CD4-positive, alpha-beta memory T cell (primary cell): Measurements from ENCODE around the gene SCN1B. TPM values are rescaled to one million over a fixed set of nuclear protein-coding genes. Genes with fewer than 3 reads are reported as not detected.
"Not testable (repeated sequence)": the region's sequence is repeated elsewhere in the genome, so short reads cannot be mapped to it uniquely, and the experiment has no call there.

Source experiments
- CTCF ChIA-PET: fragments of 350-600 bp; sonication (Branson Sonifier 250); formaldehyde crosslinking; loops from one replicate; lab custom pipeline; 2021; ENCODE audit warnings: inconsistent platforms; ENCODE audit not compliant: partially characterized antibody; lab: Charles Lee
- POLR2A ChIA-PET: fragments of 350-600 bp; sonication (Branson Sonifier 250); formaldehyde crosslinking; loops from one replicate; lab custom pipeline; 2021; ENCODE audit not compliant: partially characterized antibody; lab: Charles Lee
- DNase-seq, 5 donors: peaks; one replicate each; pipeline versions ENCODE4 v3.0.0 to v3.0.0-alpha.2; 2020 to 2022; ENCODE audit warnings: mixed read lengths in 1 of 5
- H3K27ac ChIP-seq: one replicate; pipeline ENCODE4 v1.7.0; 2013; ENCODE audit warnings: low read depth, low read length
- H3K27me3 ChIP-seq: 2 replicates; pipeline ENCODE4 v1.7.0; 2013; ENCODE audit warnings: mild to moderate bottlenecking, low read length, moderate library complexity; ENCODE audit not compliant: insufficient read depth
- H3K36me3 ChIP-seq: 2 replicates; pipeline ENCODE4 v1.7.0; 2013; ENCODE audit warnings: mild to moderate bottlenecking, low read length, moderate library complexity; ENCODE audit not compliant: insufficient read depth
- H3K4me1 ChIP-seq: 2 replicates; pipeline ENCODE4 v1.7.0; 2013; ENCODE audit warnings: mild to moderate bottlenecking, low read length, moderate library complexity; ENCODE audit not compliant: insufficient read depth
- H3K4me3 ChIP-seq, 2 donors: one replicate each; pipeline ENCODE4 v1.7.0; 2013; ENCODE audit warnings: low read length in 2 of 2, mild to moderate bottlenecking in 1 of 2
- H3K9me3 ChIP-seq, 2 donors: one replicate each; pipeline ENCODE4 v1.7.0; 2013; ENCODE audit warnings: low read length in 2 of 2, control low read depth in 1 of 2; ENCODE audit not compliant: control insufficient read depth in 1 of 2
- H3K27ac Mint-ChIP-seq, 7 donors: one replicate each; pipeline ENCODE4 v1.8.0; 2020 to 2021; ENCODE audit warnings: mixed read lengths in 7 of 7, mild to moderate bottlenecking in 6 of 7, inconsistent platforms in 3 of 7, moderate library complexity in 3 of 7
- H3K27me3 Mint-ChIP-seq, 2 donors: one replicate each; pipeline ENCODE4 v1.8.0; 2020 to 2021; ENCODE audit warnings: mixed read lengths in 2 of 2
- H3K36me3 Mint-ChIP-seq, 2 donors: one replicate each; pipeline ENCODE4 v1.8.0; 2020 to 2021; ENCODE audit warnings: mixed read lengths in 2 of 2, inconsistent platforms in 1 of 2, mild to moderate bottlenecking in 1 of 2
- H3K4me1 Mint-ChIP-seq, 4 donors: one replicate each; pipeline ENCODE4 v1.8.0; 2020 to 2021; ENCODE audit warnings: mixed read lengths in 4 of 4, mild to moderate bottlenecking in 1 of 4
- H3K4me3 Mint-ChIP-seq, 8 donors: one replicate each; pipeline ENCODE4 v1.8.0; 2020 to 2021; ENCODE audit warnings: mixed read lengths in 8 of 8, mild to moderate bottlenecking in 7 of 8, moderate library complexity in 6 of 8, inconsistent platforms in 3 of 8
- H3K9me3 Mint-ChIP-seq, 8 donors: one replicate each; pipeline ENCODE4 v1.8.0; 2020 to 2021; ENCODE audit warnings: mixed read lengths in 8 of 8, mild to moderate bottlenecking in 5 of 8, inconsistent platforms in 3 of 8, moderate library complexity in 1 of 8
- intact Hi-C: fragments of 100-400 bp; cut with micrococcal nuclease; formaldehyde crosslinking; loops from one replicate; pipeline ENCODE4 v1.15.1; 2023
- polyA plus RNA-seq, 2 donors: library from polyadenylated mRNA; unstranded; fragments of 300-500 nt; fragmentation: Illumina TruSeq; gene quantifications; one replicate each; pipeline ENCODE4 v1.2.3, GENCODE V29; 2021
- total RNA-seq, 2 experiments: library from RNA; stranded (reverse); gene quantifications; one replicate each; pipeline ENCODE4 v1.2.3, GENCODE V29; 2021

SCN1B gene
- total and polyA plus RNA-seq, 4 experiments from 2014 or later, result 0.64 to 1.5 (median 1.4) TPM; not detected in 1

GRCh38 chr19:35000647-35001501 is 29.4 kb upstream of the SCN1B start:
- intact Hi-C loops, result loop anchor here (1.0 to 5.0 kb wide), 3 partner anchors 13 to 41 kb away; partner anchors contain the start of gene HPN

GRCh38 chr19:35002037-35002535 is 28.2 kb upstream of the SCN1B start:
- H3K36me3 ChIP-seq, result peaks cover 15% of the 10 kb centered on the region
- ChIA-PET CTCF (interaction anchor here (5.5 to 6.2 kb wide), 2 partner anchors 10 to 30 kb away, joined by 47 to 71 read pairs; no protein-coding TSS in a partner anchor), POLR2A (interaction anchor here (1.2 to 11.0 kb wide), 9 partner anchors 10 to 42 kb away, joined by 3 to 282 read pairs (median 14); partner anchors contain the start of gene ZNF792)
- intact Hi-C loops, result loop anchor here (5.0 kb wide), 1 partner anchor 40 kb away; the partner anchor contains the start of gene HPN
- H3K27me3 ChIP-seq, result no peaks in the 10 kb centered on the region
- no peaks in the 10 kb centered on the region for H3K9me3 Mint-ChIP-seq
- H3K4me3 ChIP-seq, result peak overlapping the region; percentile 11 to 83
- no peak for DNase-seq
- H3K36me3 Mint-ChIP-seq, result peaks cover 0 to 38% of the 10 kb centered on the region in 2 donors
- H3K27ac ChIP-seq, result peak overlapping the region; percentile 88
- peak overlapping the region; percentile 94 to 99 (median 99) for H3K4me3 Mint-ChIP-seq
- peak overlapping the region; percentile 88 to 99 (median 98) for H3K27ac Mint-ChIP-seq
- H3K4me1 ChIP-seq, result peaks cover 73% of the 10 kb centered on the region
- peaks cover 51 to 86% (median 69%) of the 10 kb centered on the region in 4 donors for H3K4me1 Mint-ChIP-seq
- H3K27me3 Mint-ChIP-seq, result no peaks in the 10 kb centered on the region
- H3K9me3 ChIP-seq, result no peaks in the 10 kb centered on the region

More at GRCh38 chr19:35000647-35001501, 29.4 kb upstream of the SCN1B start:
- Mint-ChIP-seq H3K27ac (peak overlapping the region; percentile 88 to 99 (median 98)), H3K27me3 (no peaks in the 10 kb centered on the region), H3K4me3 (peak overlapping the region; percentile 94 to 99 (median 99)), H3K4me1 (peaks cover 50 to 86% (median 70%) of the 10 kb centered on the region in 4 donors), H3K9me3 (no peaks in the 10 kb centered on the region), H3K36me3 (peaks cover 0 to 28% of the 10 kb centered on the region in 2 donors)
- no peaks in the 10 kb centered on the region for H3K27me3 ChIP-seq
- DNase-seq, result peak; percentile 56 to 89 (median 60)
- peak overlapping the region; percentile 32 to 83 for H3K4me3 ChIP-seq
- peak overlapping the region; percentile 88 for H3K27ac ChIP-seq
- peaks cover 7% of the 10 kb centered on the region for H3K36me3 ChIP-seq
- H3K9me3 ChIP-seq, result no peaks in the 10 kb centered on the region
- CTCF ChIA-PET, result interaction anchor here (1.2 to 6.2 kb wide), 3 partner anchors 11 to 28 kb away, joined by 3 to 71 read pairs (median 47); no protein-coding TSS in a partner anchor
- H3K4me1 ChIP-seq, result peaks cover 85% of the 10 kb centered on the region
- POLR2A ChIA-PET, result interaction anchor here (0.8 to 11.0 kb wide), 13 partner anchors 10 to 1214 kb away, joined by 3 to 282 read pairs (median 6); partner anchors contain the start of genes ZNF146, ZNF565 and ZNF792

DNA sequence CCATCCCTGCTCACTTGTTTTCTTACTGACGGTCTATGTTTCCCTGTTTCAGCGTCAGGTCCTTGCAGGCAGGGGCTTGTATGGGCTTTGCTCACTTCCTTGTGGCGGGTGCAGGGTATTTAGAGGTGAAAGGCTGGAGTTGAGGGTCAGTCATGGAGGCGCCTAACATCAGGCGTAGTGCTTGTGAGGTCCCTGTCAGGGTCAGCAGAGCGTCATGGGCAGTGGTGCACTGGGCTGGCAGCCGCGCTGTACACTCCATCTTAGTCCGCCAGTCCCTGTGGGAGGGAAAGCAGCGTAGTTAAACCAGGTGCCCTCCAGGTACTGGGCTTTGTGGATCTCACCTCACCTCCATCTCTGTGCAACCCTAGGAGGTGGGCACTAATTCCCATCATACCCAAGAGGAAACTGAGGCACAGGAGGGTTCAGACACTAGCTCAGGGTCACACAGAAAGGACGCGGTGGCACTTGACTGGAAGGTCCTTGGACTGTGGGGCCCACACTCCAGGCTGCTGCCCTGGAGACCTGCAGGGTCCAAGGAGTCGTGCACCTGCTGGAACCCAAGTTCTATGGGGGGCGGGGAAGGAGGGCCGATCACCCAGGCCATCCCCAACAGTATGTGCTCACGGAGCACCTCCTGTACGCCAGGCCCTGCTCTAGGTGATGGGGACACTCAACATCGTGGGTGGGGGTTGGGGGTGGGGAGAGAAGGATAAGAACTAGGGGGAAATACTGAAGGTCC is 25.6 kb upstream of the SCN1B start:
- Histone ChIP-seq H3K4me3 (no peak overlapping the region), H3K4me1 (peaks cover 51% of the 10 kb centered on the region), H3K27ac (peak overlapping the region; percentile 44), H3K27me3 (no peaks in the 10 kb centered on the region), H3K36me3 (peaks cover 23% of the 10 kb centered on the region), H3K9me3 (no peaks in the 10 kb centered on the region)
- Mint-ChIP-seq H3K27me3 (no peaks in the 10 kb centered on the region), H3K9me3 (no peaks in the 10 kb centered on the region), H3K36me3 (peaks cover 0 to 43% of the 10 kb centered on the region in 2 donors), H3K4me1 (peaks cover 38 to 70% (median 47%) of the 10 kb centered on the region in 4 donors), H3K4me3 (peak overlapping the region in 6 of 8 donors; percentile 23 to 99 (median 38)), H3K27ac (peak overlapping the region; percentile 53 to 90 (median 86))
- intact Hi-C loops, result loop anchor here (5.0 kb wide), 1 partner anchor 38 kb away; the partner anchor contains the start of gene HPN
- no peak for DNase-seq
- CTCF ChIA-PET, result interaction anchor here (1.2 to 6.2 kb wide), 3 partner anchors 8 to 132 kb away, joined by 3 to 71 read pairs (median 47); no protein-coding TSS in a partner anchor
- POLR2A ChIA-PET, result interaction anchor here (1.2 to 11.0 kb wide), 3 partner anchors 8 to 41 kb away, joined by 3 to 282 read pairs (median 7); partner anchors contain the start of gene ZNF792

DNA sequence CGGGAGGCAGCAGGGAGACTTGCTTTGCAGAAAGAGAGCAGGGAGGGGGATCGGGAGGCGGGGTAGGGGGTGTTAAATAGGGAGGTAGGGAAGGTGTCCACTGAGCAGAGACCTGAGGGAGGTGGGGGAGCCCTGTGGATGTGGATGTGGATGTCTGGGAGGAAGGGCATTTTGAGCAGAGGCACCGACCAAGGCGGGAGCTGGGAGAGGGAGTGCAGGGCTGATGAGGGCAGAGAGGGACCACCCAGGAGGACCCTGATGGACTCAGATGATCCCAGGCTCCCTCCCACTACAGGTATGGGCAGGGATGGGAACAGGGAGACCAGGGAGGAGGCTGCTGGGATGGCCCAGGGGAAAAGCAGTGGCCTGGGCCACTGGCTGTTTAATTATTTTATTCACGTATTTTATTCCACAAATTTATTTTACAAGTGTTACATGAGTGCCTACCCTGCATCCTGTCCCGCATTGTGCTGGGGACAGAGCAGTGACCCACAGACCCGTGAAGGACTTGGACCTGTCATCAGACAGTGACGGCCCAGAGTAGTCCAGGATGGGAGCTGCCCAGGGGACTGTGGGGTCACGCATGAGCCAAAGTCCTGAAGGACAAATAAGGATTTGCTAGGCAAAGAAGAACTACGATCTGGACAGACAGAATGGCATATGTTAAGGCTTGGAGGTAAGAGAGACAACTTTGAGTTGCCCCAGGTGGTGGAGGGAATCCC is 24.9 kb upstream of the SCN1B start:
- peaks cover 55% of the 10 kb centered on the region for H3K4me1 ChIP-seq
- peak overlapping the region in 6 of 7 donors; percentile 10 to 76 (median 38) for H3K27ac Mint-ChIP-seq
- intact Hi-C loops, result no loop called here
- H3K27me3 ChIP-seq, result no peaks in the 10 kb centered on the region
- no peak overlapping the region for H3K27ac ChIP-seq
- H3K4me3 Mint-ChIP-seq, result no peak overlapping the region
- no peaks in the 10 kb centered on the region for H3K9me3 Mint-ChIP-seq
- peaks cover 30% of the 10 kb centered on the region for H3K36me3 ChIP-seq
- no peak for DNase-seq
- H3K9me3 ChIP-seq, result no peaks in the 10 kb centered on the region
- peaks cover 3 to 47% of the 10 kb centered on the region in 2 donors for H3K36me3 Mint-ChIP-seq
- CTCF ChIA-PET, result interaction anchor here (1.0 to 1.4 kb wide), 2 partner anchors 9 to 33 kb away, joined by 3 to 4 read pairs; no protein-coding TSS in a partner anchor
- H3K27me3 Mint-ChIP-seq, result no peaks in the 10 kb centered on the region
- H3K4me1 Mint-ChIP-seq, result peaks cover 39 to 74% (median 49%) of the 10 kb centered on the region in 4 donors
- POLR2A ChIA-PET, result interaction anchor here (1.2 to 13.7 kb wide), 4 partner anchors 6 to 13 kb away, joined by 3 to 282 read pairs (median 144); partner anchors contain the start of gene GRAMD1A
- no peak overlapping the region for H3K4me3 ChIP-seq

DNA sequence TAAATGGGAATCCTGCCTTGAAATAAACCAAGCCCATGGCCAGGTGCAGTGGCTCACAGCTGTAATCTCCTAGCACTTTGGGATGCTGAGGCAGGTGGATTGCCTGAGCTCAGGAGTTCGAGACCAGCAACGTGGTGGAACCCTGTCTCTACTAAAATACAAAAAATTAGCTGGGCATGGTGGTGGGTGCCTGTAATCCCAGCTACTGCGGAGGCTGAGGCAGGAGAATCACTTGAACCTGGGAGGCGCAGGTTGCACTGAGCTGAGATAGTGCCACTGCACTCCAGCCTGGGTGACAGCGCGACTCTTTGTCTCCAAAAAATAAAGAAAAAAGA is 24.3 kb upstream of the SCN1B start:
- H3K4me3 ChIP-seq, H3K27me3 Mint-ChIP-seq, DNase-seq, H3K9me3 Mint-ChIP-seq, intact Hi-C loops, H3K27me3 ChIP-seq, H3K9me3 ChIP-seq, H3K27ac ChIP-seq, H3K4me3 Mint-ChIP-seq: not testable (repeated sequence)
- H3K27ac Mint-ChIP-seq, result peak overlapping the region in 6 of 7 donors; percentile 10 to 76 (median 36)
- peaks cover 33% of the 10 kb centered on the region for H3K36me3 ChIP-seq
- CTCF ChIA-PET, result interaction anchor here (1.0 to 1.4 kb wide), 2 partner anchors 9 to 33 kb away, joined by 3 to 4 read pairs; no protein-coding TSS in a partner anchor
- POLR2A ChIA-PET, result interaction anchor here (1.2 to 13.7 kb wide), 3 partner anchors 6 to 14 kb away, joined by 3 to 282 read pairs (median 5); partner anchors contain the start of gene GRAMD1A
- peaks cover 41 to 78% (median 52%) of the 10 kb centered on the region in 4 donors for H3K4me1 Mint-ChIP-seq
- H3K4me1 ChIP-seq, result peaks cover 60% of the 10 kb centered on the region
- H3K36me3 Mint-ChIP-seq, result peaks cover 5 to 49% of the 10 kb centered on the region in 2 donors
